SK-N-SH treated with all-trans-retinoic acid at 6 μM for 48 hours (cell line): Measurements from ENCODE around the gene GRIK2.

Source experiments
- ARNTL ChIP-seq: fragments of 450-650 bp; formaldehyde crosslinking; IDR thresholded peaks from 2 replicates; pipeline ENCODE4 v1.5.0; 2020; ENCODE audit warnings: low read depth, mild to moderate bottlenecking, moderate library complexity, borderline replicate concordance
- CSRNP3 ChIP-seq: fragments of 250-450 bp; sonication (Bioruptor Pico); IDR thresholded peaks from 2 replicates; pipeline ENCODE4 v1.5.1; 2021; ENCODE audit warnings: mild to moderate bottlenecking, moderate library complexity
- ESRRG ChIP-seq: fragments of 250-450 bp; sonication (Bioruptor Pico); IDR thresholded peaks from 2 replicates; pipeline ENCODE4 v1.6.1; 2021; ENCODE audit warnings: mild to moderate bottlenecking
- OSR1 ChIP-seq: fragments of 250-450 bp; sonication (Bioruptor Pico); IDR thresholded peaks from 2 replicates; pipeline ENCODE4 v1.8.0; 2022; ENCODE audit warnings: moderate library complexity, mild to moderate bottlenecking, inconsistent platforms
- PATZ1 ChIP-seq: fragments of 250-450 bp; sonication (Bioruptor Pico); IDR thresholded peaks from 2 replicates; pipeline ENCODE4 v1.8.0; 2020; ENCODE audit warnings: mild to moderate bottlenecking, moderate library complexity, borderline replicate concordance
- RARB ChIP-seq: fragments of 250-450 bp; sonication (Bioruptor Pico); IDR thresholded peaks from 2 replicates; pipeline ENCODE4 v1.8.0; 2021; ENCODE audit warnings: mild to moderate bottlenecking, moderate library complexity
- SNAI2 ChIP-seq: fragments of 250-450 bp; sonication (Bioruptor Pico); IDR thresholded peaks from 2 replicates; pipeline ENCODE4 v1.5.0; 2020; ENCODE audit warnings: mild to moderate bottlenecking, moderate library complexity
- TSHZ2 ChIP-seq: fragments of 250-450 bp; sonication (Bioruptor Pico); IDR thresholded peaks from 2 replicates; pipeline ENCODE4 v1.5.0; 2020; ENCODE audit warnings: mild to moderate bottlenecking, moderate library complexity
- ZFP3 ChIP-seq: fragments of 250-450 bp; sonication (Bioruptor Pico); IDR thresholded peaks from 2 replicates; pipeline ENCODE4 v1.5.0; 2020; ENCODE audit warnings: mild to moderate bottlenecking, moderate library complexity
- ZFP30 ChIP-seq: fragments of 450-650 bp; formaldehyde crosslinking; IDR thresholded peaks from 2 replicates; pipeline ENCODE4 v1.5.0; 2022; ENCODE audit warnings: mild to moderate bottlenecking, moderate library complexity
- ZNF565 ChIP-seq: fragments of 450-650 bp; formaldehyde crosslinking; conservative IDR thresholded peaks from 2 replicates; pipeline ENCODE4 v1.5.0; 2020; ENCODE audit warnings: low read depth, mild to moderate bottlenecking, moderate library complexity

- TF ChIP-seq CSRNP3 (CRISPR knock-in tag) (no peak), TSHZ2 (CRISPR knock-in tag) (no peak), ZFP30 (CRISPR knock-in tag) (no peak), ZFP3 (no peak), PATZ1 (CRISPR knock-in tag) (no peak), ZNF565 (CRISPR knock-in tag) (no peak), RARB (CRISPR knock-in tag) (no peak), SNAI2 (no peak), OSR1 (CRISPR knock-in tag) (no peak), ARNTL (CRISPR knock-in tag) (no peak), ESRRG (no peak)
Measured at GRCh38 chr6:101840100-101840499, 446.6 kb downstream of the GRIK2 start.
